ENCODE measurements around the gene EPS8.
A peak's percentile ranks its signal among the peaks of the same experiment; 100 is the strongest.

Gene EPS8

DNA sequence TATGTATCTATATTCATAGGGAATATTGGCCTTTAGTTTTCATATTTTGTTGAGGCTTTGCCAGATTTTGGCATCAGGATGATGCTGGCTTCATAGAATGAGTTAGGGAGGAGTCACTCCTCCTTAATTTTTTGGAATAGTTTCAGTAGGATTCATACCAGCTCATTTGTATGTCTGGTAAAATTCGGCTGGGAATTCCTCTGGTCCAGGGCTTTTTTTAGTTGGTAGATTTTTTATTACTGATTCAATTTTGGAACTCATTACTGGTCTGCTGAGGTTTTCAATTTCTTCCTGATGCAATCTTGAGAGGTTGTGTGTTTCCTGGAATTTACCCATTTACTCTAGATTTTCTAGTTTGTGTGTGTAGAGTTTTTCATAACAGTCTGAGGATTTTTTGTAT, 175.2 kb downstream of the EPS8 start:
- DNase-seq (ENCODE audit: extremely low read depth in 1 of 2, low read depth in 1 of 2): no peak

- DNase-seq (ENCODE audit: extremely low read depth in 1 of 2, low read depth in 1 of 2): no peak
Observed at GRCh38 chr12:15608941-15609340, 180.2 kb downstream of the EPS8 start.

DNA sequence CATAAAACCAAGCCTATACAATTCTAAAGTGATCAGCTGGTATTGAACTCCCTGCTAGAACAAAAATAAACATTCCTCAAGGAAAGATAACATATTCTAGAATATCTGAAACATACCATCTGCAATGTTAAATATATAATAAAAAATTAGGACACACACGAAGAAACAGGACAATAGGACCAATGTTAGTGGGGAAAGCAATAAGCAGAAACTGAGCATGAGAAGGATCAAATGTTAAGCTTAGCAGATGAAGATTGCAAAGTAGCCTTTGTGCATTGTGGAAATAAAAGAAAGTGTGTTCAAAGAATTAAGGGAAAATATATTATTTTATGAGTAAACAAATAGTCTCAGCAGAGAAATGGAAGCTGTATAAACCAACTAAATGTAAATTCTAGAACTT, 180.8 kb downstream of the EPS8 start:
- no peak for DNase-seq (ENCODE audit: extremely low read depth in 1 of 2, low read depth in 1 of 2)

- no peak for DNase-seq (ENCODE audit: extremely low read depth in 1 of 2, low read depth in 1 of 2)
Observed at GRCh38 chr12:15605881-15606590, 183.2 kb downstream of the EPS8 start.

GRCh38 chr12:15603474-15604085, 185.6 kb downstream of the EPS8 start:
- no peak for DNase-seq (ENCODE audit: extremely low read depth in 1 of 2, low read depth in 1 of 2)

GRCh38 chr12:15602051-15602672, 187.0 kb downstream of the EPS8 start:
- no peak for DNase-seq (ENCODE audit: extremely low read depth in 1 of 2, low read depth in 1 of 2)

- no peak for DNase-seq (ENCODE audit: extremely low read depth in 1 of 2, low read depth in 1 of 2)
Observed at GRCh38 chr12:15601210-15601800, 187.9 kb downstream of the EPS8 start.

- no peak for DNase-seq (ENCODE audit: extremely low read depth in 1 of 2, low read depth in 1 of 2)
Observed at GRCh38 chr12:15600223-15600935, 188.8 kb downstream of the EPS8 start.

- DNase-seq (ENCODE audit: extremely low read depth in 1 of 2, low read depth in 1 of 2): no peak
Observed at GRCh38 chr12:15599266-15600037, 189.7 kb downstream of the EPS8 start.

- no peak for DNase-seq (ENCODE audit: extremely low read depth in 1 of 2, low read depth in 1 of 2)
Observed at GRCh38 chr12:15597125-15597830, 191.9 kb downstream of the EPS8 start.

GRCh38 chr12:15596174-15596573, 193.0 kb downstream of the EPS8 start:
- DNase-seq (ENCODE audit: extremely low read depth in 1 of 2, low read depth in 1 of 2): no peak

- no peak for DNase-seq (ENCODE audit: extremely low read depth in 1 of 2, low read depth in 1 of 2)
Observed at GRCh38 chr12:15592934-15593333, 196.3 kb downstream of the EPS8 start.

DNA sequence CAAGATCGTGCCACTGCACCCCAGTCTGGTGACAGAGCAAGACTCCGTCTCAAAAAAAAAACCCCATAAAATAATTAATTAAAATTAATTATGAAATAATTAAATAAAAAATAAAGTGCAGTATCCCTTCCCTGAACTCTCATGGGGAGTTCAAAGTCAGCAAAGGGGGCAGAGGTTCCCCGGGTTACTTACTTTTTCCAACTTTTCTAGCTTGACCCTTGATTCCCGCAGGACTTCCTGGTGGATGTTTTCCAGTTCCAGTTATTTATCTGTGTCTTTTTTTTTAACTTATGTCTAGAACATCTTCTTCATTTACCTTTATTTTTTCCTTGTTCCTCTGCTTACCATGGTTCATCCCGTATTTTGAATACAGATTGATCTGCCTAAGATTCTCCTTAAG, 197.4 kb downstream of the EPS8 start:
- DNase-seq (ENCODE audit: extremely low read depth in 1 of 2, low read depth in 1 of 2): no peak

GRCh38 chr12:15590180-15590826, 198.9 kb downstream of the EPS8 start:
- DNase-seq (ENCODE audit: extremely low read depth in 1 of 2, low read depth in 1 of 2): peak in 1 of 2 donors; percentile 9

DNA sequence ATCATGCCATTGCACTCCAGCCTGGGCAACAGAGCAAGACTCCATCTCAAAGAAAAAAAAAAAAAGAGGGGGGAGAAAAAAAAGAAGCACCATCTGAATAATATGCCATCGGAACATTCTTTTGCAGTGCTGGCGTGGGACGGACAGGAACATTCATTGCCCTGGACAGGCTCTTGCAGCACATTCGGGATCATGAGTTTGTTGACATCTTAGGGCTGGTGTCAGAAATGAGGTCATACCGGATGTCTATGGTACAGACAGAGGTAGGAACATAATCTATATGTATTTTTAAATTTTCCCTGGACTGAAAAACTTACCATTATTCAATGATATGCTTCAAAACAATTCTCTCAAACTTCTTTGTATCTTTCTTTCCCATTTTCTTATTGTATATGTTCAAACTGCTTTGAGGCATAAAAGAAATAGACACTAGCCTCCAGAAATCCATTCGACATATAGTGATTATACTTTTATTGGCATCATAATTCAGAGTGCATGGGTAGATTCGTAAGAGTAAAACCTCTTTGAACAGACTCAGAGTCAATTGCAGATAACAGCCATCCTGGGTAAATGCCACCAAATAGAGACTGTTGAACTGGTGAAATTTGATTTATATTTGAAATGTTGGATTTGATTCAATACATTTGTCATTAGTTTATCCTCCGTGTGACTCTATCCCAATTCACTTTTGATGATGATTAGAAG, 199.7 kb downstream of the EPS8 start:
- DNase-seq (ENCODE audit: extremely low read depth in 1 of 2, low read depth in 1 of 2): no peak

DNA sequence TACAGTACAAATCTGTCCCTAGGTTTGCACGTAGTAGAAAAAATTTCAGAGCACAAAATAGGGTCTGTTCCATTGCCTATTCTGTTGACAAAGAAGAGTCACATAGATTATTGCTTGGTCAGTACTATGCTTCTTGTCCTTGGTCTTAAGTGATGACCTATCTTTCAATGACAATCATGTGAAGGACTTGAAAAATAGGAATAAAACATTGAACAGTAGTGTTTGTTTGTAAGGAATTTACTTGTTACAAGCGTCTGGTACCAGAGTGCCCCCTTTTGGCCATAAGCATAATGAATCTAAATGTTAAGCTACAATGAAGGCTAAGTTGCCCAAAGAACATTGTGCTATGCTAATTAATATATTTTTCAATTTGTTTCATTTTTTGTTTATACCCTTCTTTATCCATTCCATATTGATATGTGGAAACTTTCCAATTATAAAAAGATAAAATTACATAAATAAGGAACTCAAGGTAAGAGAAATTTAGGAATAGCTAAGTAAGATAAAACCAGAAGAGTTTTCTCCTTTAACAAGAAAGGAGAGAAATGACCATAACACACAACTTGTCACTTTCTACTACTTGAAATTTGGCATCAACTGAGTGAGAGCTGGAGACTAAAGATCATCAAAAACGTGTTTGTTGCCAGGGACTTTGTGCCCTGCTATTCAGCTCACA, 204.7 kb downstream of the EPS8 start:
- no peak for DNase-seq (ENCODE audit: extremely low read depth in 1 of 2, low read depth in 1 of 2)

DNA sequence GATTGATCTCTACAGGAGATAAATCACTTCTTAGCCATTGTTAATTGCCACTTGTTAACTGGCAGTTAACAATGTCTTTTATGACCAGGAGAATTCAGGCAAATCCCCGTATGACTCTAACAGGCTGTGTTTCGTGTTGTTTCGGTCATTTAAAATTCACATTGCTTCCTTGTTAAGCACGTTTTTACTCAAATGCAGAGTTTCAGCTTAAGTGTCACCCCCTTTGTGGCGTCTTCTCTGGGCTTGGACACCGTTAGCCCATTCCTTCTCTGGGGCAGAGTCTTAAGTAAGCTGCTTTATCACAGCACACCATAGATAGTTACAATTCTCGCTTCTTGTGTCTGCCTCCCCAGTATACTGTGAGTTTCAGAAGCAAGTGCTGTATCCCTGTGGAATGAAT, 205.4 kb downstream of the EPS8 start:
- no peak for DNase-seq (ENCODE audit: extremely low read depth in 1 of 2, low read depth in 1 of 2)

DNA sequence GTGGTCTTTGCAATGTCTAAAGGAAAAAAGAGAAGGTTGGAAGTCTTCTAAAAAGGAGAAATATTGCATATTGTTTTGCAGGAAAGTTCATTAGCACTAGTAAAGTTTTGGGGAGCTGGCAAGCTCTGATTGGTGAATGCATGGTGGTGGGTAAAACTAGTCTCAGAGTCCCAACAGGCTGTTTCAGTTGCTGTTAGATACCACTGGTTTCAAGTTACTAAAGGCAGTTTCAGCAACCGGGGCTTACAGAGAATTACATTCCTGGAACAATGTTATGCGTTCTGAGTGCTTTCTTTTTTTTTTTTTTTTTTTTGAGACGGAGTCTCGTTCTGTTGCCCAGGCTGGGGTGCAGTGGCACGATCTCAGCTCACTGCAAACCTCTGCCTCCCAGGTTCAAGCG, 208.2 kb downstream of the EPS8 start:
- DNase-seq (ENCODE audit: extremely low read depth in 1 of 2, low read depth in 1 of 2): no peak
